K562 (cell line): Measurements from ENCODE around the gene TMEM245. TPM values are rescaled to one million over a fixed set of nuclear protein-coding genes. Genes with fewer than 3 reads are reported as not detected.

Experiments used
- CEBPB ChIP-seq: fragments of 450-650 bp; IDR thresholded peaks from 2 replicates; pipeline ENCODE4 v1.6.1; 2016; ENCODE audit warnings: missing genetic modification characterization, missing compliant biosample characterization
- CREB1 ChIP-seq, 2 experiments: sonication (generic) in 1 of 2; formaldehyde crosslinking in 1 of 2; IDR thresholded peaks; 2 replicates each; pipeline versions ENCODE4 v1.6.1 to v1.8.0; 2012 to 2022; ENCODE audit warnings: inconsistent platforms in 1 of 2, mild to moderate bottlenecking in 1 of 2, missing genetic modification reagents in 1 of 2, moderate library complexity in 1 of 2
- E2F4 ChIP-seq: sonication (generic); formaldehyde crosslinking; IDR thresholded peaks from 2 replicates; pipeline ENCODE4 v1.8.0; 2022; ENCODE audit warnings: mild to moderate bottlenecking, low read depth, missing genetic modification reagents
- HCFC1 ChIP-seq: IDR thresholded peaks from 2 replicates; pipeline ENCODE4 v1.6.1; 2012; ENCODE audit warnings: low read depth, low read length, improper control_type of control experiment
- HLTF ChIP-seq: fragments of 450-650 bp; IDR thresholded peaks from 2 replicates; pipeline ENCODE4 v1.6.1; 2016
- NCOR1 ChIP-seq: fragments of 450-650 bp; IDR thresholded peaks from 2 replicates; pipeline ENCODE4 v1.6.1; 2016; ENCODE audit warnings: mild to moderate bottlenecking, moderate library complexity
- NUFIP1 ChIP-seq: fragments of 450-650 bp; IDR thresholded peaks from 2 replicates; pipeline ENCODE4 v1.6.1; 2018; ENCODE audit not compliant: partially characterized antibody
- RFX5 ChIP-seq: IDR thresholded peaks from 2 replicates; pipeline ENCODE4 v1.6.1; 2011; ENCODE audit warnings: low read depth, mild to moderate bottlenecking, improper control_type of control experiment, low read length
- SETDB1 ChIP-seq: IDR thresholded peaks from one replicate; pipeline ENCODE4 v1.6.1; 2012; ENCODE audit warnings: low read length, control low read depth, inconsistent platforms
- ZNF253 ChIP-seq: fragments of 250-450 bp; sonication (Bioruptor Pico); conservative IDR thresholded peaks from 2 replicates; pipeline ENCODE4 v1.6.1; 2021; ENCODE audit warnings: mild to moderate bottlenecking
- ZNF41 ChIP-seq: fragments of 250-450 bp; sonication (Bioruptor Pico); conservative IDR thresholded peaks from 2 replicates; pipeline ENCODE4 v1.4.0; 2020; ENCODE audit warnings: mild to moderate bottlenecking
- ZNF740 ChIP-seq, 3 experiments: fragments of 200-800 bp in 1 of 3; sonication (Bioruptor generic) in 1 of 3; sonication (generic) in 1 of 3; formaldehyde crosslinking in 1 of 3; IDR thresholded peaks; 2 replicates each; pipeline versions ENCODE4 v1.6.1 to v1.8.0; 2016 to 2022; ENCODE audit warnings: mild to moderate bottlenecking in 2 of 3, missing compliant biosample characterization in 2 of 3, missing genetic modification characterization in 2 of 3, missing genetic modification reagents in 1 of 3
- polyA plus RNA-seq, 8 experiments: library from polyadenylated mRNA; depleted of rRNA in 4 of 8; stranded (reverse) in 5 of 8; unstranded in 3 of 8; fragments of >200 nt; fragmentation: Nextera tagmentation in 2 of 8; fragmentation: Illumina TruSeq in 1 of 8; extraction: Ambion mirVana in 2 of 8; extraction: Trizol in 1 of 8; gene quantifications; 2 replicates each; pipeline versions ENCODE4 v1.2.1 to v1.2.3, GENCODE V29; 2011 to 2014; ENCODE audit warnings: inconsistent platforms in 1 of 8, missing spikeins in 1 of 8
- total RNA-seq, 7 experiments: library from RNA; depleted of rRNA in 6 of 7; stranded (reverse); fragments of >200 nt in 6 of 7; fragmentation: Illumina TruSeq in 2 of 7; extraction: Trizol in 2 of 7; gene quantifications; 2 replicates each; pipeline versions ENCODE4 v1.2.1 to v1.2.3, GENCODE V29; 2011 to 2021; ENCODE audit warnings: low replicate concordance in 1 of 7
- TF ChIP-seq, protein P1 (sequence below), 2 experiments: fragments of 450-650 bp in 1 of 2; sonication (generic) in 1 of 2; formaldehyde crosslinking in 1 of 2; IDR thresholded peaks in 1 of 2; conservative IDR thresholded peaks in 1 of 2; 2 replicates each; pipeline versions ENCODE4 v1.6.1 to v1.8.1; 2016 to 2023; ENCODE audit warnings: mild to moderate bottlenecking in 2 of 2, moderate library complexity in 2 of 2, inconsistent platforms in 1 of 2, missing genetic modification reagents in 1 of 2
- TF ChIP-seq, protein P2 (sequence below): sonication (generic); formaldehyde crosslinking; IDR thresholded peaks from 2 replicates; pipeline ENCODE4 v1.8.0; 2022; ENCODE audit warnings: mild to moderate bottlenecking, missing genetic modification reagents
- TF ChIP-seq, protein P3 (sequence below): fragments of 250-450 bp; sonication (Bioruptor Pico); IDR thresholded peaks from 2 replicates; pipeline ENCODE4 v1.8.0; 2022; ENCODE audit warnings: inconsistent platforms, mild to moderate bottlenecking, moderate library complexity, borderline replicate concordance

Gene TMEM245
- total and polyA plus RNA-seq, 9 of the 15 experiments (the other 6 are each of a cell fraction or from before 2014, with no cell fraction given): 8.5 to 43.2 (median 24.3) TPM

GRCh38 chr9:109012009-109012875, 107.5 kb downstream of the TMEM245 start (continued):
- TF ChIP-seq, protein P1, sequence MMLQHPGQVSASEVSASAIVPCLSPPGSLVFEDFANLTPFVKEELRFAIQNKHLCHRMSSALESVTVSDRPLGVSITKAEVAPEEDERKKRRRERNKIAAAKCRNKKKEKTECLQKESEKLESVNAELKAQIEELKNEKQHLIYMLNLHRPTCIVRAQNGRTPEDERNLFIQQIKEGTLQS (IDR thresholded peaks at IDR 0.05): peak; percentile 89
- TF ChIP-seq, protein P1 (CRISPR knock-in tag; conservative IDR thresholded peaks at IDR 0.05): no peak
- TF ChIP-seq HCFC1 (no peak), RFX5 (no peak), ZNF740 (CRISPR knock-in tag; IDR thresholded peaks at IDR 0.05) (no peak), ZNF740 (tag; IDR thresholded peaks at IDR 0.05) (no peak), CEBPB (tag) (no peak), NUFIP1 (no peak), E2F4 (no peak), ZNF253 (CRISPR knock-in tag) (no peak), HLTF (no peak), CREB1 (IDR thresholded peaks at IDR 0.05) (no peak), CREB1 (CRISPR knock-in tag; IDR thresholded peaks at IDR 0.05) (peak; percentile 28; the same call in 1 of the 2 replicates), ZNF41 (no peak), SETDB1 (no peak), NCOR1 (no peak)
- TF ChIP-seq, protein P2, sequence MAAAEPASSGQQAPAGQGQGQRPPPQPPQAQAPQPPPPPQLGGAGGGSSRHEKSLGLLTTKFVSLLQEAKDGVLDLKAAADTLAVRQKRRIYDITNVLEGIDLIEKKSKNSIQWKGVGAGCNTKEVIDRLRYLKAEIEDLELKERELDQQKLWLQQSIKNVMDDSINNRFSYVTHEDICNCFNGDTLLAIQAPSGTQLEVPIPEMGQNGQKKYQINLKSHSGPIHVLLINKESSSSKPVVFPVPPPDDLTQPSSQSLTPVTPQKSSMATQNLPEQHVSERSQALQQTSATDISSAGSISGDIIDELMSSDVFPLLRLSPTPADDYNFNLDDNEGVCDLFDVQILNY: no peak
- TF ChIP-seq, protein P3, sequence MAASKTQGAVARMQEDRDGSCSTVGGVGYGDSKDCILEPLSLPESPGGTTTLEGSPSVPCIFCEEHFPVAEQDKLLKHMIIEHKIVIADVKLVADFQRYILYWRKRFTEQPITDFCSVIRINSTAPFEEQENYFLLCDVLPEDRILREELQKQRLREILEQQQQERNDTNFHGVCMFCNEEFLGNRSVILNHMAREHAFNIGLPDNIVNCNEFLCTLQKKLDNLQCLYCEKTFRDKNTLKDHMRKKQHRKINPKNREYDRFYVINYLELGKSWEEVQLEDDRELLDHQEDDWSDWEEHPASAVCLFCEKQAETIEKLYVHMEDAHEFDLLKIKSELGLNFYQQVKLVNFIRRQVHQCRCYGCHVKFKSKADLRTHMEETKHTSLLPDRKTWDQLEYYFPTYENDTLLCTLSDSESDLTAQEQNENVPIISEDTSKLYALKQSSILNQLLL (CRISPR knock-in tag): no peak
